GM19239 (cell line): Measurements from ENCODE around the gene DCAKD.

Source experiments
- DNase-seq: peaks from one replicate; pipeline ENCODE4 v3.0.0; 2011; ENCODE audit warnings: low spot score; ENCODE audit not compliant: insufficient read length
- FAIRE-seq: peaks from 2 replicates; lab custom pipeline; 2011; peaks lifted over from hg19 to GRCh38; lab: Jason Lieb, UNC

DCAKD gene

DNA sequence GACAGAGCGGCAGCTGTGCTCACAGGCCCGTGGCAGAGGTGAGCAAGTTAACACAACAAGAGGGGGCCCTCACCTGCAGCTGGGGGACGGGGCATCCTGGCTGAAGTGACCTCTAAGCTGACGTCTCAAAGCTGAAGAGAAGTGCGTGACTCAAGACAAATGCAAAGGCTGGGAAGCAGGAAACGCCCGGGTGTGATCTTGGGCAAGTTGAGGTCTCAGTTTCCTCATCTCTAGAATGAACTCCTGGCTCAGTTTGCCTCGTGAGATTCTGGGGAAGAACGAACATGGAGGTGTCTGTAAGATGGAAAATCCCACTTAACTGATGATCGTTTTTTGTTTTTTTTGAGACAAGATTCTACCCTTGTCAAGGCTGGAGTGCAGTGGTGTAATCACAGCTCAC is 43.2 kb downstream of the DCAKD start:
- no peak for FAIRE-seq
- DNase-seq = no peak

GRCh38 chr17:45006927-45007461 is 44.4 kb downstream of the DCAKD start:
- DNase-seq (no peak), FAIRE-seq (no peak)

GRCh38 chr17:45005700-45006099 is 45.7 kb downstream of the DCAKD start:
- FAIRE-seq (no peak), DNase-seq (no peak)

DNA sequence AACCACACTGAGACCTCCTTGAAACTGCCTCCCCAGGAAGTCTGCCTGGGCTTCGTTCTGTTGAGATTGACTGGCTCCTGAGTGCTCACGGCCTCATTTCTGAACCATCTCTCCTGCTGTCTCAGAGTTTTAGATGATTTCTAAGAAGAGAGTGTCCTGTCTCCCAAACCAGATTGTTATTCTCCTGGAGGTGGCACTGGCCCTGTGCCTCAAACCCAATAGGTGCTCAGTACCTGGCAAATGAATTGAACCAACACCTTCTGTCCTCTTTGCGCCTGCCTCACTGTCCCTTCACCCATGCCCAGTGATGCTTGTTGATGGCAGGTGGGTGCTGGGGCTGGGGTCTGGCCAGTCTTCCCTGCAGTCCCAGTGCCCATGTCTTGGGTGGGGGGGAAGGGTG is 47.0 kb downstream of the DCAKD start:
- no peak for DNase-seq
- no peak for FAIRE-seq

DNA sequence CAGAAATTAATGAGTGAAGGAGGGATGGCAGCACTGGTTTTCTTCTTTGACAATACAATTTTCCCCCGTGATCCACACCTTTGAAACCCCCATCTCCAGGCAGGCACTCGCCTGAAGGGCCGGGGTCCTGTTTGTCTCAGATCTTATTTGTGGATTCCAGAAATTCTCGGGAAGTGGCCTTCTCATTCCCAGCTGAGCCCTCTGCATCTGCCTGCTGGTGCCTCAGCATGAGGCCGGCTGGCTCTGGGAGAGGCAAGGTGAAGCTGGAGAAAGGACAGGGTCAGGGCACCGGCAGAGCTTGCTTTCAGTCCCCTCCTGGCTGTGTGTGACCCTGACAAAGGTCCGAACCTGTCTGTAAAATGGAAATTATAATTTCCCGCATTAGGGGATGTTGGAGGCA is 47.6 kb downstream of the DCAKD start:
- DNase-seq (no peak), FAIRE-seq (no peak)

DNA sequence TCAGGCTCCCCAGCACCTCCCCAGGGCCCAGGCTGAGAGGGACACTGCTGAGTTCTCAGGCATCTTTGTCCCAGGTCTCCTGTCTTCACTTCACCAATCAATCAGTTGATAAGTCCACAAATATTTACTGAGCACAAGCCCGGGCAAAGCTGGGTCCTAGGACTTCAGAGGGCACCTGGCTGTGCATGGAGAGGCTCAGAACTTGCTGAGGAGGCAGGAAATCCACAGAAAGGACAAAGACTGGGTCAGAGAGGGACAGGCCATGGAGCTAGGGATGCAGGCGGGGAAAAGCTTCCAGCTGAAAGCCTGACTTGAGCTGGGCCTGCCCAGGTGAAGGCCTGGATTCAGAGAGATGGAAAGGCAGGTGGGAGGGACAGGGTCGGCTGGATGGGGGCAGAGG is 50.1 kb downstream of the DCAKD start:
- FAIRE-seq (no peak), DNase-seq (no peak)

GRCh38 chr17:44999433-44999832 is 52.0 kb downstream of the DCAKD start:
- FAIRE-seq = no peak
- no peak for DNase-seq

DNA sequence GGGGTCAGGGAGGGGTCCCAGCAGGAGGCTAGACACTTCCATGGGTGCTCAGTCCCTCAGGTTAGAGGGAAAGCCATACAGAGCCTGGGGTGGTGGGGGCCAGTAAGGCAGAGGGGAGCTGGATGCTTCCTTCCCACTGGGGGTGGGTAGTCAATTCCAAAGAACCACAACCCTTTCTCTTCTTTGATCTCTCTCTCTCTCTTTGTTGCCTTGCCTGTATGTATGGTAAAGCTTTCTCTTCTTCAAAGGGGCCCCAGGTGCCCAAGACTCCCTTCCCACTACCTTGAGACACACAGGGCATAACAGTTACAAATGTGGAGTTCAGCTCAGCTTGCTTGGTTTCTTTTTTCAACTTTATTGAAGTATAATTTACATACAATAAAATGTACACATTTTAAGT is 52.8 kb downstream of the DCAKD start:
- FAIRE-seq (no peak), DNase-seq (no peak)

DNA sequence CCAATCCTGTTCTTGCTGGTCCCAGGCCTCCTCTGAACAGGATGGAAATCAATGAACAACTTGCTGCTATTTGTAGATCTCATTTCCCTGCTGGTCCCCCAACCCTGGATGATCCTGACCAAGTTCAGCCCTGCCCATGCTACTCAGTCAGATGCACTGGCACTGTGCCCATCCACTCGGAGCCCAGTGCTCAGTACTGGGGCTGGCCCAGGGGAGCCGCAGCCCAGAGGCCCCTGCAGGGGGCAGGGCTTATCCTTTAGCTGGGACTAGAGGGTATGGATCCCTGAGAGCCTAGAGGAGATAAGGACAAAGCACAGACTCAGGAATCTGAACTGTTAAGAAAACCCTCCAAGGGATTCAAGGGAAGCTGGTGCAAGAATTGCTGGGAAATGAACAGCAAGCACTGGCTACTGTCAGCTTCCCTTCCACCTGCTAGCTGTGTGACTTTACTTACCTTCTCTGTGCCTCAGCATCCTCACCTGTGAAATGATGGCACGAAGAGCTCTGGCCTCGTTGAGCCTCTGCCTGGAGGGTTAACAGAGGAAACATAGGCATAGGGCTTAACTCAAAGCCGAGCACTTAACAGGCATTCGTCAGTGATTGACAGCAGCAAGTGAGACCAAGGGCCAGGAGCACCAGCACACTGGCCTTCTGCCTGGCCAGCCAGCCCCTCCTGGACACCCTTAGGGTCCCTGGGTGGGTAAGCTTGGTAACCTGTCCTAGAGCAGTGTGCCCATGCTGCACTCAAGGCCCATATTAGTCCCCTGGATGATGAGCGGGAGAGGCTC is 53.5 kb downstream of the DCAKD start:
- DNase-seq (no peak), FAIRE-seq (no peak)

GRCh38 chr17:44996304-44996703 is 55.1 kb downstream of the DCAKD start:
- FAIRE-seq (no peak), DNase-seq (no peak)

DNA sequence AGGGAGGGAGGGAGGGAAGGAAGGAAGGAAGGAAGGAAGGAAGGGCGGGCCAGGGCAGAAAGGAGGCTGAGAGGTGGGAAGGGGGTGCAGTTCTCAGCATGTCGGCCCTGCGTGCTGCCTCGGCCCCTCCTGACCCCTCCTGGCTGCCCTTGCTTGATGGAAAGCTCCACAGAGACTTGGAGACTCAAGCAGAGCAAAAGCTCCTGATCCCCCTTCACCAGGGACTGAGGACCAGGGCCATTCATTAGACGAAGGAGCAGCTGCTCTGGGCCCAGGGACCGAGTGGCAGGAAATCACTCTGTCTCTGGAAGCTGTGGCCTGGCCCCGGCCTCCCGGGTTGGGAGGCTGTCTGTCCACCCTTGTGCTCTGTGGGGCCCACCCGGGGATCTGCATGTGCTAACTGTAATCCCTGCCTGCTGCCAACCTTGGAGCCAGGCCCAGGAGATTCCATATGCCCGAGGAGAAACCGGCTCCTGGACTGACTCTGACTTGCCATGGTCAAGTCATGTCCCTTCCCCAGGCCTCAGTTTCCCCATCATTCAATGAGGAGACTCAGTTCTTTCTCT is 55.9 kb downstream of the DCAKD start:
- DNase-seq (no peak), FAIRE-seq (no peak)

DNA sequence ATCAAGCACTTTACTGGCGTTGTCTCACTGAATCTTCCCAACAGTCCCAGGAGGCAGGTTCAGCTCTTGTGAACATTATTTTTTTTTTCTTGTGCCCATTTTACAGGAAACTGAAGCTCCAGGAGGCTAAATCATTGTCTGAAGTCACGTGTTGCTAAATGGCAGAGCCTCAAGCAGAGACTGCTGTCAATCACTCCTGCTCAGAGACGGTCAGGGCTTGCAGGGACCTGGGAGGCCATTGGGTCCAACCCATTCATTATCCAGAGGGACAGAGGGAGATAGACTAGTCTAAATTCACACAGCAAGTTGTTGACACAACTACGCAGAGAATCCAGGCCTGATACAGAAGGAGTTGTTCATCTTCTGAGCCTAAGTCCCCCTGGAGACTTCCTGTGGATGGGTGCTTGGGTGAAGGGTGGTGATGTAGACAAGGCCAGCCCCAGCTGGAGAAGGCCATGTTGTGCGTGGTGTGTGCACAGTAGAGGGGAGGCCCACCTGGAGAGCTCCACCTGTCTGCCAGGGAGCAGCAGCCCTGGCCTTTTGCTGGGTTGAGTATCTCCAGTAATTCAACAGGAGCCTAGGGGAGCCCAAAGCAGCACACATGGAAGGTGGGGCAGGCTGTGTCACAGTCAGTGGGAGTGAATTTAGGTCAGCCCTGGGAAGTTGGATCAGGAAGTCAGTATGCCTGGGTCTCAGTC is 59.0 kb downstream of the DCAKD start:
- FAIRE-seq (no peak), DNase-seq (no peak)

GRCh38 chr17:44990994-44991393 is 60.4 kb downstream of the DCAKD start:
- no peak for FAIRE-seq

DNA sequence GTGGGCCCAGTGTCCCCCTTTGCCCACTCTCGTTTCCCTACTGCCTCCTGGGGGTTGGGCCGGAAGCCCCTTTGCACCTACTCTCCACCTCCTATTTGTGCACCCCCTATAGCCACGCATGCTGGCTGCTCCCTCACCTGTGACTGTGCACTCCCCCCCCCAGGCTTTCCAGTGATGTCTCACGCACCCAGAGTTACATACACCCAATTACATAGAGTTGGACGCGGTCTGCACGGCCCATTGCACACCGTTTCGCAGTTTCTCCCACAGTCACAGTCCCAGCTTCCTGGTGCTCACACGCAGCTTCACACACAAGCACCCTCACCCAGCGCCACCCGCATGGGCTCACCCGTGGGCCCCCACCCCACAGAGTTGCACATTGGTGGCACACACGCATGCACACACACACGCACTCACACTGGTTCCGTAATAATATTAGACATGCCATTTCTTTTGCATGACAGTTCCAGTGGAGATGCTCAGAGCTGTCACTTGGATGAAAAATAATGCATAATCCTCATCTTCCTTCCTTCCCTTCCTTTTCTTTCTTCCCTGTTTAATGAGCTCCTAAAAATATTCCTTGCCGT is 61.8 kb downstream of the DCAKD start:
- FAIRE-seq (no peak), DNase-seq (no peak)

More at GRCh38 chr17:44990994-44991393, 60.4 kb downstream of the DCAKD start:
- no peak for DNase-seq

DNA sequence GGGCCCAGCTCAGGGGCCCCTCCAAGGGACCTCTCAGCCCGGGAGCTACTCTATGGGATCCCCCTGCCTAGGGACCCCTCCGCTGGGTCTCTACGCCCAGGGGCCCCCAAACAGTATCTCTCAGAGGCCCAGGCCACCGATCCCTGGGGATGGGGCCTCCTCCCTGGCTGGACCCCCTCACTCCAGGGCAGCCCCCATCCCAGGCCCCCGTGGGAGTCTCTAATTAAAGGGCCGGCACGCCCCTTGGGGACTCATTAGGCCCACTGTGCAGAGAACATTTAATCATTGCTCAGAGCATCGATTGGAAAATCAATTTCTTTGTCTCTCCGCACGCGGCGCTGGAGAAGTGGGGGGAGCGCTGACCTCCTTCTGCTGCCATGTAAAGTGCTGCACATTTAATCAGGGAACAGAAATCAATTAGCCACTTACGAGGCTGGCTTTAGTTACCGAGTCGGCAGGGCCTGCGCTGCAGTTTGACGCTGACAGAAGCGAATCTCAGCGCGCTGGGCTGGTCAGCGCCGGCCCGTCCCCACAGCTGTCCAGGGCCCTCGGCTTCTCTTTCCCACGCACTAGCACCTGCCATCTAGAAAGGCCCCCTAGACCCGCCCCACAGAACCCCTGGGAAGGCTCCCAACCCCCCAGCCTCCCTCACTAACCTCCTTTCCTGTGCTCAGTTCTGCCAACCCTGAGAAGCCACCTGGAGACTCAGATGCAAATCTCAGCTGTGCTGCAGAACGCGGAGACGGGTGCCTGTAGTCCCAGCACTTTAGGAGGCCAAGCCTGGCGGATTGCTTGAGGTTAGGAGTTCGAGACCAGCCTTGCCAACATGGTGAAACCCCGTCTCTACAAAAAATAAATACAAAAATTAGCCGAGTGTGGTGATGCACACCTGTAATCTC is 63.1 kb downstream of the DCAKD start:
- FAIRE-seq (no peak), DNase-seq (no peak)

DNA sequence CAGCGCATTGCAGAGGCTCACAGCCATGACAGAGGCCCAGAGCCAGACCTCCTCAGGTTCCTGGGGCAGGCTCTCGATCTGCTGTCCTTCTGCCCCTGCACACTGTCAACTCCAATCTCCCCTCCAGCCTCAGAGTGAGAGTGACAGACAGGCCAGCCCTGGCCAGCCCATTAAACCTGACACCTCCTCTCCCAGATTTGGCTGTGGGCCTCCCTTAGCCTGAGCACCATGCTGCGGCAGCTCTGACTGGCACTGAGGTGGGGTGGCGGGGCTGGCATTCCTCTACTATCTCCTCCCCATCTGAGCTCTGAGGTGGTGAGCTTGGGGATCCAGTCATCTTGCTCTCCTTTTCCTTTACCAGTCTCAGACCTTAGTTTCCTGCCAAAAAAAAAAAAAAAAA is 67.9 kb downstream of the DCAKD start:
- no peak for DNase-seq
- no peak for FAIRE-seq

- no peak for FAIRE-seq
Measured at GRCh38 chr17:44982113-44982702, 69.2 kb downstream of the DCAKD start.

DNA sequence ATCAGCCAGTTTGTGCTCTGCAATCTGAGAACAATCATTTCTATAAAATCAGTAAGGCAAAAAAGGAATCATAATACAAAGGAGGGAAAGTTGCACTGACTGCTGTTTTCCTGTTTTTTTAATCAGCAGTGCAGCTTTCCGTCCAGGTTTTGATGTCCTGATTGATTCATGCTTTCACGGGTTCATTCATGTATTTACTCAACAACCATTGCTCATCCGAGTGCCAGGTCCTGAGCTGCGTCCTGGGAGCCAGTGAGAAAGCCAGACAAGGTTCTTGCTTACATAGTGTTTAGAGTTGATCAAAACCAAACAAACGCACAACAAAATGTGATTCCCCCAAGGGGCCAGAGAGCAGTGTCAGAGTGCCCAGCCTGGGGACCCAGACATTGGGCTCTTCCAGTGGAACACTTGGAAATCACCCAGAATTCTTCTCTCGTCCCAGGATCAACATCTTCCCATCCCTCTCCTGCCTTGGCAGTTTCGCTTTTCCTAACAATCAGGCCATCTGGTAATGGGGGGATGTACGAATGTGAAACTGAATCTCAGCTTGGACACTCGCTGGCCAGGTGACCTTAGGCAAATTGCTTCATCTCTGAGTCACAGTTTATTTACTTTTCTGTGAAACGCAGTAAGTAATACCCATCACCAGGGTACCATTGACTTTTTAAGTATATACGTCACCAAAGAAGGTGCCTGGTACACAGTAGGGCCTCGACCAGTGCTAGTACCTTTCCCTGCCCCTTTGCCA is 70.0 kb downstream of the DCAKD start:
- no peak for DNase-seq
- FAIRE-seq = no peak

More at GRCh38 chr17:44982113-44982702, 69.2 kb downstream of the DCAKD start:
- DNase-seq = no peak
